Dermis blood vessel endothelial cell (primary cell): ENCODE measurements around the gene CDH12. TPM values are rescaled to one million over a fixed set of nuclear protein-coding genes. Genes with fewer than 3 reads are reported as not detected.
"Not testable (repeated sequence)": the region's sequence is repeated elsewhere in the genome, so short reads cannot be mapped to it uniquely, and the experiment has no call there.

Experiments used
- DNase-seq: peaks from one replicate; pipeline ENCODE4 v3.0.0; 2010
- total RNA-seq: library from RNA; depleted of rRNA; stranded (reverse); fragments of >200 nt; gene quantifications from 2 replicates; pipeline ENCODE4 v1.2.3, GENCODE V29; 2014

The CDH12 gene
- total RNA-seq, 1 donor from 2014 or later = not detected

GRCh38 chr5:22411554-22412349 is 441.4 kb downstream of the CDH12 start:
- no peak for DNase-seq

- DNase-seq = no peak
Measured at GRCh38 chr5:22391956-22392355, 461.2 kb downstream of the CDH12 start.

DNA sequence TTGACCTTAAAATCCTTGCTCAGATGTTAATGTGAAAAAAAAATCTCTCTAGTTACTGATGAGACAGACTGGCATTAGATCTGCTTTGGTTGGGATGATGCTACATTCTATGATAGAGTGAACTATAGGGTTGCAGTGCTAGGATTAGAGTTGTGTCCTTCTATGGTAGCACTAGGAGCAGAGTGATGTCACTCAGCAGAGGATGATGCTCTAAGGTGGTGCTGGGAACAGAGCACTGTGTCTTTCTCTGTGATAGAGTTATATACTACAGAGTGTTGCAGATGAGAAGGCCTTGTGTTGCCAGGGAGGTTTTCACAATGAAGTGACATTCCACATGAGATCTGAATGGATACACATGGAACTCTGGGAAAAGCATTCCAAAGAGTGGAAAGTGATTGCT is 462.3 kb downstream of the CDH12 start:
- no peak for DNase-seq

DNA sequence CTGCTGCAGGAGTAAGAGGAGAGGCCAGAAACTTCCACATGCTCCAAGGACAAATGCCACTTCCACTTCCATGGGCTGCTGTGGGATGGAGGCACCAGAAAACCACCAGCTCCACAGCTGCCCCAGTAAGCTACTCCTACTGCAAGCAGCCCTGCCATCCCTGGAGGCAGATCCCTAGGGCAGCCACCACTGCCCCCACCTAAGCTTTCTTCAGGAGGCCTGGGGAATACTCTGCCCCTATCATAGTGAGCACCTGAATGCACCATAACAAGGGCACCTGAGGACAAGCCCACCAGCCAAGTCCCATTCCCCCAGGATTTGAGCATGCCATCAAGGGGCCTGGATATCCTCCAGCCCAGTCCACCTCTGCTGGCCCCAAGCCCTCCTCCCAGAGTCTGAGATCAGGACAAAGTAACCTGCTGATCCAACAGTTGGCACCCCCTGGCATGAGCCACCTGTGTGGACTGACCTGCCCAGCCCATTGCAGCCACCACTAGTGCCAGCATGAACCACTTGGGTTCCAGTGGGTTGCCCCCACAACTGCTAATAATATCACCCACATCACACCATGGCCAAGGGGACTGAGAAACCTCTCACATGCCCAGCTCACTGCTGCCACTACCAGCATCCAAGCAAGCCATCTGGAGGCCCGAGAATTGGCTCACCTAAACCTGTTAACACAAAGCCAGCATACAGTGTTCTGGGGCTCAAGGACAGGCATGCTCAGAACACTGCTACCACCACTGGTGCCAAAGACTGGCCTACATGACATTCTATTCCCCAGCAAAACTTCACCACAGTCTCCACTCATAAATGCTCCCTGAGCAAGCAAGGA is 480.1 kb downstream of the CDH12 start:
- no peak for DNase-seq

DNA sequence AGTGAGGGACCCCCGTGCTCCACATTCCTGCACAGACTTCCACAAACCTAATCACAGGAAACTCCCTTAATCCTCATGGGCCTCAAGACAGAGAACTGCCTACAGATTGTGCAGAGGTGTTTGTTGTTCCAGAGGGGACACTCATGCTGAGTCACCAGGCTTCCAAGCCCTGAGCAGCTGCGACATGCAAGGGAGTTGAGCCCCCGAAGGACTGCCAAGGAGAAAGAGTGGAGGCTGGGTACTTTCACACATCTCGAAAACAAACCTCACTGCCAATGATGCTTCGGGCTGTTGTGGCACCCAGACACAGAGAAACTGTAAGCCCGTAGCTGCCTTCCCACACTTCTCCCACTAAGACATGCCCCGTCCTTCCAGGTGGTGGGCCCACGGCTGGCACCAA is 480.8 kb downstream of the CDH12 start:
- no peak for DNase-seq

DNA sequence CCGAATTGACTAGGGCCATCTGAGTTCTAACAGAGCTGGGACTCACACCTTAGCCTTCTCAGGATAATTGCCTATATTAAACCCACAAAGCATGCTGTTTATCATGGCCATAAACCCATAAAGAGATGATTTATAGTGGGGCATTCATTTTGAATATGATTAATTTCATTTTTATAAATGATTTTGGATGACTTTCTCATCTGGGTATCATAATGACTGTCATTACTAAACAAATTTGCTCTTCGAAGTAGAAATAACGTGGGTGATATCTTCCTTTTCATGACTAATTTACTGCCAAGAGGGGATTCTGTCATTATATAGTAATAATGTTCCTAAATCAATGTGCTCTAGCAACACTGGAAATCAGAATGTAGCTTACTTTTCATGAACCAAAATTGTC is 498.2 kb downstream of the CDH12 start:
- DNase-seq = no peak

DNA sequence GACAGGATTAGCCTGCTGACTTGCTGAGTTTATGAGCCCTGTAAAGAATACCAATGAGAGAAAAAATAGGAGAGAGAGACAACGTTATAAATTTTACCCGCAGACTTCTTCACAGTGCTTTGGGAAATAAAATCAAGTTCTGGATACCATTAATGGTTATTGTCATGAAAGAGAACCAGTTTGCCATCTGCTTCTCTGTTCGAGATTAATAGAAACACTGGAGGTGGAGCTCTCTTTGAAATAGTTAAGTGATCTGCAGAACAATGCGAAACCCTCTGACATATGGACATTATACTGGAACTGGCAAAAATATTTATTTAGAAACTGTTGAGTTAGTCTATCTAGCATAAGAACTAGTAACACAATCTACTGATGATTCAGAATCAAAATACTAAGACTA is 500.7 kb downstream of the CDH12 start:
- DNase-seq = no peak

- no peak for DNase-seq
Measured at GRCh38 chr5:22351178-22351577, 502.0 kb downstream of the CDH12 start.

DNA sequence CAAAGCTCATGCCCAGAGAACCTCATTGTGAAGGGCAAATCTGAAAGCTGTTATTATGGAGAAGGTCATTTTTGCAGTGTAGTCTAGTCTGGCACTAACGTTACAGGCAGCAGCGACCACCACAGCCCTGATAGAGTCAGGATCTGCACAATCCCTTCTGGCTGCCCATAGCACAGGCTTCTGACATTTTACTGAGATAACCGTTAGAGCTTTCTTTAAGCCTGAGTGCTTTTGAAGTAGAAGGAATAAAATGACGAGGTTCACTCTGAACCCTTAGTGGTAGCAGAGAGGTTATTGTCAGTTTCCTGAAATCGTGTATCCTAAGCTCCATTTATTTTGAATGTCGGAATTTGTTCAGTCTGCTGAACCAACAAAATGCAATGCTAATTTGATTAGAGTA is 505.1 kb downstream of the CDH12 start:
- DNase-seq = no peak

- DNase-seq = no peak
Measured at GRCh38 chr5:22344000-22344399, 509.1 kb downstream of the CDH12 start.

GRCh38 chr5:22341406-22341805 is 511.7 kb downstream of the CDH12 start:
- DNase-seq = no peak

GRCh38 chr5:22332949-22333348 is 520.2 kb downstream of the CDH12 start:
- not testable (repeated sequence) for DNase-seq

GRCh38 chr5:22329683-22330082 is 523.5 kb downstream of the CDH12 start:
- no peak for DNase-seq

DNA sequence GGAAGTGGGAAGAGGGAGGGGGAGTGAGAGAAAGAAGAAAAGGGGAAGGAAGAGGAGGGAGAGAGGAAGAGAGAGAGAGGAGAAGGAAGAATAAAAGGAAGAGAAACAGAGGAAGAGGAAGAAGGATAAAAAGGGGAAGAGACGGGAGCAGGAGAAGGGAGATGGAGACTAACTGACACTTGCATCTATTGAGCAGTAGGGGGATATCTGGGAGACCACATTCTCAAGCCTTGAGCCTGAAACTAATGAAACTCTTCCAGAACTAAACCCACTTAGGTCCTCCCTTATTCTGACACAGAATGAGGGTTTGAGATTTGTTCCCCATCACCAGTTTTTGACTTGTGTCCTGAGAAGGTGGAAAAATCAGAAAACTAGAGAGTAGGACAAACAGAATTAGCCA is 533.3 kb downstream of the CDH12 start:
- DNase-seq = no peak

- DNase-seq = no peak
Measured at GRCh38 chr5:22316294-22316693, 536.9 kb downstream of the CDH12 start.

DNA sequence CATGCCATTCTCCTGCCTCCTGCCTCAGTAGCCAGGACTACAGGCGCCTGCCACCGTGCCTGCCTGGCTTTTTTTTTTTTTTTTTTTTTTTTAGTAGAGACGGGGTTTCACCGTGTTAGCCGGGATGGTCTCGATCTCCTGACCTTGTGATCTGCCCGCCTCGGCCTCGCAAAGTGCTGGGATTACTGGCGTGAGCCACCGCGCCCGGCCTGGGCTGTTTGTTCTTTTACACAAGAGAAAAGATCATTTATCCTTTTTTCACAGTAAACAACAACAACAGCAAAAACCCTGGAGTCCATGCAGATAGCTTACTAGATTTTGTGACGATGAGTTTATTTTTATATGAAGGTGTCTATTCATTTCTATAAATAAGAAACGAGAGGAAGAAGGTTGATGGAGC is 538.1 kb downstream of the CDH12 start:
- DNase-seq = not testable (repeated sequence)

DNA sequence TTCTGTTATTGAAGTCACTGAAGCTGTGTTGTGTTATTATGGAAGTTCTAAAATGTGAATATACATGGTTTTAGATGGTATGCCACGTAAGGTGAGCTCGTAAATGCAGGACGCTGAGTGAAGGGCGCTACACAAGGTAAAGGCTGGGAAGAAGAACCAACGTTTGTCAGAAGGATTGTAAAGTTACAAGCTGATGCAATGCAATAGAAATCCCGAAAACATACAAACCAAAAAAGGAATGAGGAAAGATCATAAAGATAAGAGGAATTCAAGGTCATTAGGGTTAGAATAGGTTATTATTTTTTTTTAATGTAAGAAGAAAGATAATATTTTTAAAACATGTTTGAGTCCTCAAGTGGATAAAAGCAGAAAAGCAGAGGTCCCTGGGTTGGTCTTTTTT is 538.6 kb downstream of the CDH12 start:
- DNase-seq = no peak

DNA sequence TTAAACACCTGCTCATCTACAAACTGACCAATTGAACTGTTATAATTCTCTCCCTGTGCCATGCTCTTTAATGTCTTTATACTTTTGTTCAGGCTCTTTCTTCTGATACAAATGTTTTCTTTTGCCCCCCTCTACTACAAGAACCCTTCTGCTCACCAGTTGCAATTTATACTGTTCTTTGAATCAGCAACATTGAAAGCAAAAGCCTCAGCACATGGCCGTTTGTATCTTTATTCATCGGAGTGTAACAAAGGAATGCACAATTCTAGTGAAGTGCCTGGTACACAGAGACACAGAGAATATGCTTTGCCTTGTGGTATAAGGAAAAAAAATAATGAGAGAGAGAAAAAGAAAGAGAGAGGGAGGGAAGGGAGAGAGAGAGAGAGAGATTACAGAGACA is 547.1 kb downstream of the CDH12 start:
- no peak for DNase-seq

GRCh38 chr5:22295832-22296231 is 557.3 kb downstream of the CDH12 start:
- DNase-seq = no peak

GRCh38 chr5:22293147-22293546 is 560.0 kb downstream of the CDH12 start:
- DNase-seq = no peak

DNA sequence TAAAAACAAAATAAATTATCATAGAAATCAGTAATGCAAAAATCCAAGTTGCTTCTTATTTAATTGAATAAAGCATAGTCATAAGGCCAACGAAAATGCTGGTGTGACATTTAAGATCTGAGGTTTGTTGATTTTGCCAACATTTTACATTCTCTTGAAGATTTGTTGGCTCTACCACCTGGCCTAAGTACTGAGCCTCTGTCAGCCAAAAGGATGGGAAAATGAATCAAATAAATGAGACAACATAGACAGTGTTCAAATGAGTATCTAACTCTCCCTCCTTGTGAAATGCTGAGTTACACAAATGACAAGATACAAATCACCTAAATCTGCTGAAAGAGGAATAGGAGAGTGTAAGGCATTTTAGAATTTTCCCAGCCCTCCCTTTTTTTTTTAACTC is 575.0 kb downstream of the CDH12 start:
- DNase-seq = no peak

- DNase-seq = no peak
Measured at GRCh38 chr5:22277006-22277405, 576.1 kb downstream of the CDH12 start.

GRCh38 chr5:22265855-22266254 is 587.3 kb downstream of the CDH12 start:
- not testable (repeated sequence) for DNase-seq

DNA sequence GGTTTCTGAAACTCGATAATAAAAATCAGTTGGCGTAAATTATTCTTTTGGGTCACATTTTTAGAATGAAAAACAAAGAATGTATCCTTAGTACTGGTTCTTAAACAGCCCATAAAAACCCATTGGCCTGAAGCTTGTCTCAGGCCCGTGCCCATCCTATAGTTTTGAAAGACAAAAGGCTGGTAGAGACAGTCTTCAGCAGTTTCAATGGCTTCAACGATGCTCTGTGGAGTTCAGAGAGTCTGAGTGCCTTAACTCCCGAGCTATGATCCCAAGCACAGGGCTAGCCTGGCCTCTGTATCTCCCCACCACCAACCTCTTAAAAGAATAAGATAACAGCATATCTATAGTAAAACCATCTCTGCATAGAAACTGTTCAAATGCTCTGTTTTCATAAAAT is 595.0 kb downstream of the CDH12 start:
- DNase-seq = no peak
